A549 (cell line): Measurements from ENCODE around the gene FHIP1A. TPM values are rescaled to one million over a fixed set of nuclear protein-coding genes. Genes with fewer than 3 reads are reported as not detected.

Experiments
- ATAC-seq, 2 experiments: fragments of 200-7000 bp in 1 of 2; fragments of >200 bp in 1 of 2; cut with Nextera tagmentation in 1 of 2; cut with Tn5 transposase in 1 of 2; 3 replicates each; pipeline versions ENCODE4 v1.8.0 to v1.9.1; 2018 to 2020; ENCODE audit warnings: mild to moderate bottlenecking in 1 of 2, moderate library complexity in 1 of 2
- CTCF ChIA-PET: fragments of 300-600 bp; sonication (Branson Sonifier 250); formaldehyde crosslinking; extraction: SDS; loops from one replicate; lab custom pipeline; 2021; ENCODE audit warnings: antibody characterized with exemption, inconsistent platforms; lab: Yijun Ruan, JAX
- POLR2A ChIA-PET: fragments of 350-600 bp; formaldehyde crosslinking; extraction: SDS; loops from one replicate; lab custom pipeline; 2021; ENCODE audit warnings: antibody characterized with exemption, inconsistent platforms; lab: Yijun Ruan, JAX
- DNase-seq, 2 experiments: peaks; one replicate each; pipeline versions ENCODE4 v3.0.0 to v3.0.0-alpha.2; 2011 to 2016; ENCODE audit warnings: low read depth in 1 of 2, low spot score in 1 of 2
- FAIRE-seq: peaks from 2 replicates; lab custom pipeline; 2011; peaks lifted over from hg19 to GRCh38; lab: Jason Lieb, UNC
- H3K27ac ChIP-seq, 2 experiments: fragments of >200 bp; sonication (Bioruptor Twin); formaldehyde crosslinking; 3 replicates each; pipeline ENCODE4 v1.5.1; 2016 to 2017
- H3K4me1 ChIP-seq: fragments of >200 bp; sonication (Bioruptor Twin); formaldehyde crosslinking; 3 replicates; pipeline ENCODE4 v1.6.1; 2016
- H3K4me2 ChIP-seq: fragments of >200 bp; sonication (Bioruptor Twin); formaldehyde crosslinking; 3 replicates; pipeline ENCODE4 v1.6.1; 2016
- H3K4me3 ChIP-seq: fragments of >200 bp; sonication (Bioruptor Twin); formaldehyde crosslinking; 3 replicates; pipeline ENCODE4 v1.5.1; 2016
- H3K9me3 ChIP-seq: fragments of >200 bp; sonication (Bioruptor Twin); formaldehyde crosslinking; 3 replicates; pipeline ENCODE4 v1.6.1; 2016
- BHLHE40 ChIP-seq: IDR thresholded peaks from 2 replicates; pipeline ENCODE4 v1.6.1; 2012; ENCODE audit warnings: low read depth, low read length, inconsistent platforms
- CBX2 ChIP-seq: fragments of 200-600 bp; sonication (generic); IDR thresholded peaks from 2 replicates; pipeline ENCODE4 v1.6.1; 2016; ENCODE audit warnings: low read depth, mild to moderate bottlenecking, borderline replicate concordance
- CEBPB ChIP-seq, 2 experiments: fragments of >200 bp in 1 of 2; sonication (Bioruptor Twin) in 1 of 2; formaldehyde crosslinking in 1 of 2; IDR thresholded peaks; 2 replicates each; pipeline ENCODE4 v1.6.1; 2012 to 2016
- CHD2 ChIP-seq: fragments of 150-350 bp; IDR thresholded peaks from 2 replicates; pipeline ENCODE4 v1.6.1; 2014; ENCODE audit warnings: low read length; ENCODE audit not compliant: partially characterized antibody
- EHF ChIP-seq: fragments of 250-450 bp; sonication (Bioruptor Pico); IDR thresholded peaks from 2 replicates; pipeline ENCODE4 v1.5.0; 2020; ENCODE audit warnings: mild to moderate bottlenecking
- EP300 ChIP-seq, 2 experiments: fragments of >200 bp; sonication (Bioruptor Twin); formaldehyde crosslinking; IDR thresholded peaks; 2 replicates in 1 of 2; 3 replicates in 1 of 2; pipeline ENCODE4 v1.6.1; 2016 to 2017
- ESRRA ChIP-seq: fragments of 150-350 bp; IDR thresholded peaks from 2 replicates; pipeline ENCODE4 v1.6.1; 2014; ENCODE audit warnings: mild to moderate bottlenecking, low read length, borderline replicate concordance
- FOXS1 ChIP-seq: fragments of 250-450 bp; sonication (Bioruptor Pico); IDR thresholded peaks from 2 replicates; pipeline ENCODE4 v1.5.0; 2020; ENCODE audit warnings: mild to moderate bottlenecking, moderate library complexity
- GATA3 ChIP-seq: IDR thresholded peaks from 2 replicates; pipeline ENCODE4 v1.6.1; 2012; ENCODE audit warnings: borderline replicate concordance
- HDAC2 ChIP-seq: fragments of 200-600 bp; sonication (generic); IDR thresholded peaks from 2 replicates; pipeline ENCODE4 v1.6.1; 2016
- HOXB13 ChIP-seq: fragments of 250-450 bp; sonication (Bioruptor Pico); IDR thresholded peaks from 2 replicates; pipeline ENCODE4 v1.5.0; 2020; ENCODE audit warnings: low read depth, mild to moderate bottlenecking, moderate library complexity
- HOXB5 ChIP-seq: fragments of 250-450 bp; sonication (Bioruptor Pico); IDR thresholded peaks from 2 replicates; pipeline ENCODE4 v1.5.0; 2020; ENCODE audit warnings: mild to moderate bottlenecking, moderate library complexity
- KDM1A ChIP-seq: fragments of 200-600 bp; sonication (generic); IDR thresholded peaks from 2 replicates; pipeline ENCODE4 v1.6.1; 2016; ENCODE audit warnings: low read depth, mild to moderate bottlenecking
- KDM5A ChIP-seq: fragments of 200-600 bp; sonication (generic); IDR thresholded peaks from 2 replicates; pipeline ENCODE4 v1.6.1; 2016; ENCODE audit warnings: antibody characterized with exemption, mild to moderate bottlenecking
- MAFK ChIP-seq: fragments of 450-650 bp; IDR thresholded peaks from 2 replicates; pipeline ENCODE4 v1.6.1; 2014; ENCODE audit not compliant: partially characterized antibody
- MAZ ChIP-seq: fragments of 150-350 bp; IDR thresholded peaks from 2 replicates; pipeline ENCODE4 v1.6.1; 2014; ENCODE audit warnings: antibody characterized with exemption, low read depth, low read length, borderline replicate concordance
- MYC ChIP-seq: IDR thresholded peaks from 2 replicates; pipeline ENCODE4 v1.6.1; 2012; ENCODE audit warnings: mild to moderate bottlenecking, inconsistent platforms, low read length, improper control_type of control experiment, borderline replicate concordance
- NPAS2 ChIP-seq: fragments of 250-450 bp; sonication (Bioruptor Pico); IDR thresholded peaks from 2 replicates; pipeline ENCODE4 v1.8.0; 2022; ENCODE audit warnings: mild to moderate bottlenecking, moderate library complexity, borderline replicate concordance
- NR3C1 ChIP-seq: fragments of >200 bp; sonication (Bioruptor Twin); formaldehyde crosslinking; IDR thresholded peaks from 3 replicates; pipeline ENCODE4 v1.6.1; 2017
- POLR2A ChIP-seq: IDR thresholded peaks from 2 replicates; pipeline ENCODE4 v1.6.1; 2012; ENCODE audit warnings: mild to moderate bottlenecking, low read length
- RAD21 ChIP-seq, 2 experiments: fragments of >200 bp in 1 of 2; sonication (Bioruptor Twin) in 1 of 2; formaldehyde crosslinking in 1 of 2; IDR thresholded peaks in 1 of 2; conservative IDR thresholded peaks in 1 of 2; 2 replicates in 1 of 2; 3 replicates in 1 of 2; pipeline ENCODE4 v1.6.1; 2012 to 2018; ENCODE audit warnings: inconsistent platforms in 1 of 2
- RARB ChIP-seq: fragments of 250-450 bp; sonication (Bioruptor Pico); IDR thresholded peaks from 2 replicates; pipeline ENCODE4 v1.8.0; 2021; ENCODE audit warnings: mild to moderate bottlenecking, moderate library complexity
- RFX5 ChIP-seq: fragments of 450-650 bp; IDR thresholded peaks from 2 replicates; pipeline ENCODE4 v1.7.1; 2014; ENCODE audit warnings: antibody characterized with exemption, mild to moderate bottlenecking, moderate library complexity
- RNF2 ChIP-seq: fragments of 200-600 bp; sonication (generic); IDR thresholded peaks from 2 replicates; pipeline ENCODE4 v1.6.1; 2016; ENCODE audit warnings: low read depth, mild to moderate bottlenecking, antibody characterized with exemption, moderate library complexity, borderline replicate concordance
- SREBF2 ChIP-seq: fragments of 450-650 bp; IDR thresholded peaks from 2 replicates; pipeline ENCODE4 v1.6.1; 2014; ENCODE audit warnings: mild to moderate bottlenecking, moderate library complexity
- WGBS: methylation state at CpG from one replicate; pipeline ENCODE4 v1.1.6; 2017; ENCODE audit errors: missing lambda C conversion rate; 5-methylcytosine and 5-hydroxymethylcytosine counted together
- polyA plus RNA-seq, 4 experiments: library from polyadenylated mRNA; depleted of rRNA in 3 of 4; stranded (reverse); fragments of >200 nt; fragmentation: RNase III in 1 of 4; extraction: RNeasy Plus Mini Kit Qiagen cat#74134 plus additional on column Dnase treatment in 1 of 4; gene quantifications; 2 replicates in 3 of 4; 3 replicates in 1 of 4; pipeline ENCODE4 v1.2.3, GENCODE V29; 2011 to 2017
- TF ChIP-seq, protein P1 (sequence below): IDR thresholded peaks from 2 replicates; pipeline ENCODE4 v1.6.1; 2012
- TF ChIP-seq, protein P2 (sequence below): IDR thresholded peaks from 2 replicates; pipeline ENCODE4 v1.6.1; 2012
- TF ChIP-seq, protein P3 (sequence below): fragments of 150-350 bp; IDR thresholded peaks from 2 replicates; pipeline ENCODE4 v1.6.1; 2014; ENCODE audit warnings: low read depth, mild to moderate bottlenecking, low read length
- TF ChIP-seq, protein P4 (sequence below): fragments of >200 bp; sonication (Bioruptor Twin); formaldehyde crosslinking; IDR thresholded peaks from 3 replicates; pipeline ENCODE4 v1.6.1; 2016

FHIP1A gene
- polyA plus RNA-seq, 2 of the 4 experiments (the other 2 are of a cell fraction) = 0.09 TPM

DNA sequence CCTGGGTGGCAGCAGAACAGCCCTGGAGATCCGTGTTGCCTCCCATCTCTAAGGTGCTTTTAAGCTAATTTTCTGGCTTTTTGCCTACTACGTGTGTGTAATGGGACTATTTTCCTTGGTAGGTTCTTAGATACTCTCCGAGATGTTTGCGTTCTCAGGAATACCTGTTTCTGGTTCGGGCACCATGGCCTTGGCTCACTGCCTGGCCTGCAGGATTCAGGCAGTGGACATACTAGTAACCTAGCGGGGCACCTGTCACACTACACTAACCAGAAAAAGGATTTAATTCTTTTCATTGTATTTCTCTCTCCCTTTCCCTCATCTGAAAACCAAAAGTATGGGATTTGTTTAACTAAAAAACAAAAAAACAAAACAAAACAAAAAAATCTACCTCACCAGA, 29.2 kb downstream of the FHIP1A start:
- 61% methylated on average over 6 of the region's 6 CpGs for WGBS
- no peak for DNase-seq
- Histone ChIP-seq H3K9me3 (no peaks in the 10 kb centered on the region), H3K4me1 (0 out of 3 replicates have a peak, but pooled peaks cover 4% of the 10 kb centered on the region), H3K27ac (no peak overlapping the region), H3K4me3 (no peak overlapping the region), H3K4me2 (no peak overlapping the region)
- ChIA-PET POLR2A (no interaction called here), CTCF (no interaction called here)
- no peak for FAIRE-seq
- no peak for ATAC-seq
- TF ChIP-seq EP300 (IDR thresholded peaks at IDR 0.05) = no peak
- no peak for TF ChIP-seq MAZ
- TF ChIP-seq, protein P1, sequence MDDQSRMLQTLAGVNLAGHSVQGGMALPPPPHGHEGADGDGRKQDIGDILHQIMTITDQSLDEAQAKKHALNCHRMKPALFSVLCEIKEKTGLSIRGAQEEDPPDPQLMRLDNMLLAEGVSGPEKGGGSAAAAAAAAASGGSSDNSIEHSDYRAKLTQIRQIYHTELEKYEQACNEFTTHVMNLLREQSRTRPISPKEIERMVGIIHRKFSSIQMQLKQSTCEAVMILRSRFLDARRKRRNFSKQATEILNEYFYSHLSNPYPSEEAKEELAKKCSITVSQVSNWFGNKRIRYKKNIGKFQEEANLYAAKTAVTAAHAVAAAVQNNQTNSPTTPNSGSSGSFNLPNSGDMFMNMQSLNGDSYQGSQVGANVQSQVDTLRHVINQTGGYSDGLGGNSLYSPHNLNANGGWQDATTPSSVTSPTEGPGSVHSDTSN = no peak
- TF ChIP-seq HOXB13 = no peak
- no peak for TF ChIP-seq BHLHE40
- TF ChIP-seq GATA3 = no peak
- no peak for TF ChIP-seq RNF2
- TF ChIP-seq FOXS1 = no peak
- TF ChIP-seq NR3C1 = no peak
- TF ChIP-seq ESRRA = no peak
- no peak for TF ChIP-seq CBX2
- no peak for TF ChIP-seq KDM1A
- TF ChIP-seq RFX5 = no peak
- TF ChIP-seq NPAS2 (CRISPR knock-in tag) = no peak
- no peak for TF ChIP-seq HDAC2
- TF ChIP-seq, protein P2, sequence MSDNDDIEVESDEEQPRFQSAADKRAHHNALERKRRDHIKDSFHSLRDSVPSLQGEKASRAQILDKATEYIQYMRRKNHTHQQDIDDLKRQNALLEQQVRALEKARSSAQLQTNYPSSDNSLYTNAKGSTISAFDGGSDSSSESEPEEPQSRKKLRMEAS = no peak
- no peak for TF ChIP-seq POLR2A
- no peak for TF ChIP-seq CEBPB (IDR thresholded peaks at IDR 0.05)

DNA sequence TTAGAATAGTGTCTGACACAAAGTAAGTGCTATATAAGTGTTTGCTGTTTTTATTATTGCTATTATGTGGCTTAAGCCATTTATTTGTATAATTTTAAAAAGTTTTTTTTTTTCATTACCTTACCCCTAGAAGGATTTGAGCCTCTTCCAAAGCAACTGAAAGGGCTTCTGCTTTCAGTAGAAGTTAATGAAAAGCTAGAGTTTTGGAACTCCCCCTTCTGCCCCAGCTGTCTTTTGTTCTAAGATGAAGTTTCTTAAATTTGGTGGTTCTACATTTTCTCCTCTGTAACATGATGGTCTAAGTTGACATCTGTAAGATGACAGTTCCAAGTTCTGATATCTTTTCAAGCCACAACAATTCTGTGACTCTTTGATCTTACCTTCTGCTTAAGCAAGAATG, 30.3 kb downstream of the FHIP1A start:
- POLR2A ChIA-PET = no interaction called here
- no peak for TF ChIP-seq BHLHE40
- TF ChIP-seq, protein P3, sequence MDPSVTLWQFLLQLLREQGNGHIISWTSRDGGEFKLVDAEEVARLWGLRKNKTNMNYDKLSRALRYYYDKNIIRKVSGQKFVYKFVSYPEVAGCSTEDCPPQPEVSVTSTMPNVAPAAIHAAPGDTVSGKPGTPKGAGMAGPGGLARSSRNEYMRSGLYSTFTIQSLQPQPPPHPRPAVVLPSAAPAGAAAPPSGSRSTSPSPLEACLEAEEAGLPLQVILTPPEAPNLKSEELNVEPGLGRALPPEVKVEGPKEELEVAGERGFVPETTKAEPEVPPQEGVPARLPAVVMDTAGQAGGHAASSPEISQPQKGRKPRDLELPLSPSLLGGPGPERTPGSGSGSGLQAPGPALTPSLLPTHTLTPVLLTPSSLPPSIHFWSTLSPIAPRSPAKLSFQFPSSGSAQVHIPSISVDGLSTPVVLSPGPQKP = no peak
- TF ChIP-seq POLR2A = no peak
- no peak for TF ChIP-seq MAFK
- TF ChIP-seq, protein P4, sequence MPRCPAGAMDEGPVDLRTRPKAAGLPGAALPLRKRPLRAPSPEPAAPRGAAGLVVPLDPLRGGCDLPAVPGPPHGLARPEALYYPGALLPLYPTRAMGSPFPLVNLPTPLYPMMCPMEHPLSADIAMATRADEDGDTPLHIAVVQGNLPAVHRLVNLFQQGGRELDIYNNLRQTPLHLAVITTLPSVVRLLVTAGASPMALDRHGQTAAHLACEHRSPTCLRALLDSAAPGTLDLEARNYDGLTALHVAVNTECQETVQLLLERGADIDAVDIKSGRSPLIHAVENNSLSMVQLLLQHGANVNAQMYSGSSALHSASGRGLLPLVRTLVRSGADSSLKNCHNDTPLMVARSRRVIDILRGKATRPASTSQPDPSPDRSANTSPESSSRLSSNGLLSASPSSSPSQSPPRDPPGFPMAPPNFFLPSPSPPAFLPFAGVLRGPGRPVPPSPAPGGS = no peak
- TF ChIP-seq RAD21 (conservative IDR thresholded peaks at IDR 0.05 in 1 of 2, IDR thresholded peaks at IDR 0.05 in 1 of 2) = no peak
- TF ChIP-seq NR3C1 = no peak
- TF ChIP-seq CHD2 = no peak
- no peak for TF ChIP-seq HOXB5 (CRISPR knock-in tag)
- TF ChIP-seq MYC = no peak
- TF ChIP-seq, protein P2 = no peak
- no peak for TF ChIP-seq SREBF2
- TF ChIP-seq, protein P1 = no peak
- TF ChIP-seq EHF = no peak
- TF ChIP-seq RARB (CRISPR knock-in tag) = no peak
- no peak for TF ChIP-seq KDM5A
- Histone ChIP-seq H3K4me2 (no peak overlapping the region), H3K27ac (no peak overlapping the region), H3K9me3 (no peaks in the 10 kb centered on the region), H3K4me1 (0 out of 3 replicates have a peak, but pooled peaks cover 4% of the 10 kb centered on the region), H3K4me3 (no peak overlapping the region)
- CTCF ChIA-PET = no interaction called here
- DNase-seq (no peak), FAIRE-seq (no peak), ATAC-seq (no peak)
